HFFc6 (cell line): Measurements from ENCODE around the gene NCOA1. TPM values are rescaled to one million over a fixed set of nuclear protein-coding genes. Genes with fewer than 3 reads are reported as not detected.

Source experiments
- DNase-seq: peaks from one replicate; pipeline ENCODE4 v3.0.0-alpha.2; 2018
- H3K27ac Mint-ChIP-seq: 2 replicates; pipeline ENCODE4 v1.8.0; 2020; ENCODE audit warnings: mild to moderate bottlenecking, mixed read lengths
- H3K27me3 Mint-ChIP-seq: 2 replicates; pipeline ENCODE4 v1.8.0; 2021; ENCODE audit warnings: mild to moderate bottlenecking, moderate library complexity, mixed read lengths; ENCODE audit not compliant: insufficient read depth
- H3K36me3 Mint-ChIP-seq: 2 replicates; pipeline ENCODE4 v1.8.0; 2021; ENCODE audit warnings: low read depth, mixed read lengths
- H3K4me1 Mint-ChIP-seq: 2 replicates; pipeline ENCODE4 v1.8.0; 2020; ENCODE audit warnings: low read depth, mixed read lengths
- H3K4me3 Mint-ChIP-seq: 2 replicates; pipeline ENCODE4 v1.8.0; 2020; ENCODE audit warnings: mild to moderate bottlenecking, moderate library complexity, mixed read lengths
- H3K9me3 Mint-ChIP-seq: 2 replicates; pipeline ENCODE4 v1.8.0; 2020; ENCODE audit warnings: mild to moderate bottlenecking, mixed read lengths
- total RNA-seq, 6 experiments: library from RNA; stranded (reverse); fragmentation: NEBNext Ultra II Directional; extraction: Animal tissue kit (Norgen Biotek cat#: 25700); gene quantifications; 2 replicates in 1 of 6; 3 replicates in 5 of 6; pipeline ENCODE4 v1.2.3, GENCODE V29; 2021
- TF ChIP-seq, protein P1 (sequence below): fragments of 200-600 bp; sonication (generic); IDR thresholded peaks from 2 replicates; pipeline ENCODE4 v1.5.0; 2021; ENCODE audit warnings: antibody characterized with exemption, mild to moderate bottlenecking

The NCOA1 gene
- total RNA-seq, 6 experiments from 2014 or later = 8.6 to 11.2 (median 10.7) TPM

- TF ChIP-seq, protein P1, sequence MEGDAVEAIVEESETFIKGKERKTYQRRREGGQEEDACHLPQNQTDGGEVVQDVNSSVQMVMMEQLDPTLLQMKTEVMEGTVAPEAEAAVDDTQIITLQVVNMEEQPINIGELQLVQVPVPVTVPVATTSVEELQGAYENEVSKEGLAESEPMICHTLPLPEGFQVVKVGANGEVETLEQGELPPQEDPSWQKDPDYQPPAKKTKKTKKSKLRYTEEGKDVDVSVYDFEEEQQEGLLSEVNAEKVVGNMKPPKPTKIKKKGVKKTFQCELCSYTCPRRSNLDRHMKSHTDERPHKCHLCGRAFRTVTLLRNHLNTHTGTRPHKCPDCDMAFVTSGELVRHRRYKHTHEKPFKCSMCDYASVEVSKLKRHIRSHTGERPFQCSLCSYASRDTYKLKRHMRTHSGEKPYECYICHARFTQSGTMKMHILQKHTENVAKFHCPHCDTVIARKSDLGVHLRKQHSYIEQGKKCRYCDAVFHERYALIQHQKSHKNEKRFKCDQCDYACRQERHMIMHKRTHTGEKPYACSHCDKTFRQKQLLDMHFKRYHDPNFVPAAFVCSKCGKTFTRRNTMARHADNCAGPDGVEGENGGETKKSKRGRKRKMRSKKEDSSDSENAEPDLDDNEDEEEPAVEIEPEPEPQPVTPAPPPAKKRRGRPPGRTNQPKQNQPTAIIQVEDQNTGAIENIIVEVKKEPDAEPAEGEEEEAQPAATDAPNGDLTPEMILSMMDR = no peak
- Mint-ChIP-seq H3K36me3 (peaks cover under 1% of the 10 kb centered on the region; the same call in 1 of the 2 replicates), H3K27me3 (no peaks in the 10 kb centered on the region; the same call in 1 of the 2 replicates), H3K9me3 (peaks cover 10% of the 10 kb centered on the region; the same call in 1 of the 2 replicates), H3K4me3 (no peak overlapping the region), H3K4me1 (peaks cover 5% of the 10 kb centered on the region; the same call in 1 of the 2 replicates), H3K27ac (no peak overlapping the region)
- no peak for DNase-seq
Measured at GRCh38 chr2:24538720-24539119, 47.7 kb downstream of the NCOA1 start.

GRCh38 chr2:24539258-24539657 is 48.2 kb downstream of the NCOA1 start:
- TF ChIP-seq, protein P1 = no peak
- Mint-ChIP-seq H3K4me1 (peaks cover 5% of the 10 kb centered on the region; the same call in 1 of the 2 replicates), H3K9me3 (peaks cover 14% of the 10 kb centered on the region), H3K27ac (no peak overlapping the region), H3K4me3 (no peak overlapping the region), H3K36me3 (peaks cover 5% of the 10 kb centered on the region; the same call in 1 of the 2 replicates), H3K27me3 (no peaks in the 10 kb centered on the region; the same call in 1 of the 2 replicates)
- DNase-seq = no peak

- peaks cover 6% of the 10 kb centered on the region; the same call in 1 of the 2 replicates for H3K36me3 Mint-ChIP-seq
- H3K27me3 Mint-ChIP-seq = no peaks in the 10 kb centered on the region; the same call in 1 of the 2 replicates
- peaks cover 21% of the 10 kb centered on the region for H3K9me3 Mint-ChIP-seq
Measured at GRCh38 chr2:24540011-24540477, 49.0 kb downstream of the NCOA1 start.

GRCh38 chr2:24541621-24542020 is 50.6 kb downstream of the NCOA1 start:
- H3K9me3 Mint-ChIP-seq = peaks cover 21% of the 10 kb centered on the region
- H3K36me3 Mint-ChIP-seq = peaks cover 6% of the 10 kb centered on the region; the same call in 1 of the 2 replicates
- DNase-seq = no peak
- H3K27ac Mint-ChIP-seq = no peak overlapping the region
- H3K4me1 Mint-ChIP-seq = peaks cover 5% of the 10 kb centered on the region; the same call in 1 of the 2 replicates
- H3K4me3 Mint-ChIP-seq = no peak overlapping the region
- TF ChIP-seq, protein P1 = no peak
- no peaks in the 10 kb centered on the region; the same call in 1 of the 2 replicates for H3K27me3 Mint-ChIP-seq

More at GRCh38 chr2:24540011-24540477, 49.0 kb downstream of the NCOA1 start:
- no peak overlapping the region for H3K27ac Mint-ChIP-seq
- H3K4me3 Mint-ChIP-seq = no peak overlapping the region
- H3K4me1 Mint-ChIP-seq = peaks cover 5% of the 10 kb centered on the region; the same call in 1 of the 2 replicates
- no peak for DNase-seq
- TF ChIP-seq, protein P1 = no peak

GRCh38 chr2:24542269-24542872 is 51.3 kb downstream of the NCOA1 start:
- Mint-ChIP-seq H3K4me1 (peaks cover 5% of the 10 kb centered on the region; the same call in 1 of the 2 replicates), H3K27me3 (no peaks in the 10 kb centered on the region; the same call in 1 of the 2 replicates), H3K27ac (no peak overlapping the region), H3K36me3 (peaks cover 6% of the 10 kb centered on the region; the same call in 1 of the 2 replicates), H3K9me3 (peaks cover 21% of the 10 kb centered on the region), H3K4me3 (no peak overlapping the region)
- TF ChIP-seq, protein P1 = no peak
- DNase-seq = no peak
